K562 (cell line): ENCODE measurements around the gene HSPA1B. TPM values are rescaled to one million over a fixed set of nuclear protein-coding genes. Genes with fewer than 3 reads are reported as not detected.

Experiments used
- CAMTA2 ChIP-seq: fragments of 250-450 bp; sonication (Bioruptor Pico); conservative IDR thresholded peaks from 2 replicates; pipeline ENCODE4 v1.5.1; 2022
- ETV5 ChIP-seq: sonication (generic); formaldehyde crosslinking; IDR thresholded peaks from 2 replicates; pipeline ENCODE4 v1.4.0; 2020; ENCODE audit warnings: low read depth, mild to moderate bottlenecking, missing genetic modification reagents
- FOXK2 ChIP-seq, 2 experiments: fragments of 450-650 bp; IDR thresholded peaks in 1 of 2; conservative IDR thresholded peaks in 1 of 2; 2 replicates each; pipeline ENCODE4 v1.6.1; 2016; ENCODE audit warnings: low read depth in 2 of 2, mild to moderate bottlenecking in 1 of 2
- KLF10 ChIP-seq: fragments of 250-450 bp; sonication (Bioruptor Pico); IDR thresholded peaks from 2 replicates; pipeline ENCODE4 v1.6.1; 2021; ENCODE audit warnings: matching md5 sums
- LCOR ChIP-seq: sonication (generic); formaldehyde crosslinking; IDR thresholded peaks from 2 replicates; pipeline ENCODE4 v1.8.0; 2022; ENCODE audit warnings: mild to moderate bottlenecking, missing genetic modification reagents
- MTA1 ChIP-seq: fragments of 450-650 bp; IDR thresholded peaks from 2 replicates; pipeline ENCODE4 v1.6.1; 2017; ENCODE audit warnings: borderline replicate concordance
- NCOR1 ChIP-seq: fragments of 450-650 bp; IDR thresholded peaks from 2 replicates; pipeline ENCODE4 v1.6.1; 2016; ENCODE audit warnings: mild to moderate bottlenecking, moderate library complexity
- NFATC3 ChIP-seq: fragments of 450-650 bp; IDR thresholded peaks from 2 replicates; pipeline ENCODE4 v1.6.1; 2017; ENCODE audit warnings: mild to moderate bottlenecking
- RBBP5 ChIP-seq: fragments of 200-600 bp; sonication (generic); IDR thresholded peaks from 2 replicates; pipeline ENCODE4 v1.6.1; 2012; ENCODE audit warnings: borderline replicate concordance, mild to moderate bottlenecking, low read length, control low read depth, inconsistent platforms; ENCODE audit not compliant: insufficient read depth, poor library complexity, severe bottlenecking
- STAT5B ChIP-seq: fragments of 250-450 bp; sonication (Bioruptor Pico); IDR thresholded peaks from 2 replicates; pipeline ENCODE4 v1.8.0; 2021; ENCODE audit warnings: mild to moderate bottlenecking, inconsistent platforms
- SUPT5H ChIP-seq: fragments of 450-650 bp; IDR thresholded peaks from 2 replicates; pipeline ENCODE4 v1.6.1; 2016
- TAF1 ChIP-seq: IDR thresholded peaks from 2 replicates; pipeline ENCODE4 v1.6.1; 2011; ENCODE audit warnings: mild to moderate bottlenecking, low read length, moderate library complexity; ENCODE audit not compliant: insufficient read depth, control insufficient read depth, severe bottlenecking; ENCODE audit errors: extremely low read depth
- TRIM24 ChIP-seq, 2 experiments: fragments of 450-650 bp; IDR thresholded peaks; 2 replicates each; pipeline ENCODE4 v1.6.1; 2016
- ZBTB7A ChIP-seq: IDR thresholded peaks from 2 replicates; pipeline ENCODE4 v1.6.1; 2011; ENCODE audit warnings: low read depth, mild to moderate bottlenecking, low read length, moderate library complexity, borderline replicate concordance; ENCODE audit not compliant: control insufficient read depth
- ZNF347 ChIP-seq: fragments of 450-650 bp; formaldehyde crosslinking; IDR thresholded peaks from 2 replicates; pipeline ENCODE4 v1.4.0; 2020; ENCODE audit warnings: low read depth, mild to moderate bottlenecking, moderate library complexity
- ZNF408 ChIP-seq: fragments of 250-450 bp; sonication (Bioruptor Pico); IDR thresholded peaks from 2 replicates; pipeline ENCODE4 v1.4.0; 2020; ENCODE audit warnings: low read depth, mild to moderate bottlenecking, moderate library complexity
- polyA plus RNA-seq, 8 experiments: library from polyadenylated mRNA; depleted of rRNA in 4 of 8; stranded (reverse) in 5 of 8; unstranded in 3 of 8; fragments of >200 nt; fragmentation: Nextera tagmentation in 2 of 8; fragmentation: Illumina TruSeq in 1 of 8; extraction: Ambion mirVana in 2 of 8; extraction: Trizol in 1 of 8; gene quantifications; 2 replicates each; pipeline versions ENCODE4 v1.2.1 to v1.2.3, GENCODE V29; 2011 to 2014; ENCODE audit warnings: inconsistent platforms in 1 of 8, missing spikeins in 1 of 8
- total RNA-seq, 7 experiments: library from RNA; depleted of rRNA in 6 of 7; stranded (reverse); fragments of >200 nt in 6 of 7; fragmentation: Illumina TruSeq in 2 of 7; extraction: Trizol in 2 of 7; gene quantifications; 2 replicates each; pipeline versions ENCODE4 v1.2.1 to v1.2.3, GENCODE V29; 2011 to 2021; ENCODE audit warnings: low replicate concordance in 1 of 7
- TF ChIP-seq, protein P1 (sequence below), 3 experiments: IDR thresholded peaks in 2 of 3; conservative IDR thresholded peaks in 1 of 3; 2 replicates each; pipeline ENCODE4 v1.5.1; 2011 to 2012; ENCODE audit warnings: low read length in 3 of 3, mild to moderate bottlenecking in 3 of 3, control low read depth in 2 of 3, improper control_type of control experiment in 1 of 3, inconsistent platforms in 1 of 3, low read depth in 1 of 3, mixed read lengths in 1 of 3, moderate library complexity in 1 of 3; ENCODE audit not compliant: insufficient read depth in 2 of 3
- TF ChIP-seq, protein P2 (sequence below): fragments of 250-450 bp; sonication (Bioruptor Pico); IDR thresholded peaks from 2 replicates; pipeline ENCODE4 v1.9.0; 2021; ENCODE audit warnings: mild to moderate bottlenecking, inconsistent platforms
- TF ChIP-seq, protein P3 (sequence below), 2 experiments: IDR thresholded peaks in 1 of 2; conservative IDR thresholded peaks in 1 of 2; 2 replicates each; pipeline ENCODE4 v1.6.1; 2016; ENCODE audit warnings: low read depth in 2 of 2, mild to moderate bottlenecking in 1 of 2, missing compliant biosample characterization in 1 of 2, missing genetic modification characterization in 1 of 2, moderate library complexity in 1 of 2

The HSPA1B gene
- total and polyA plus RNA-seq, 9 of the 15 experiments (the other 6 are each of a cell fraction or from before 2014, with no cell fraction given), result 0.27 to 227 (median 51.2) TPM

DNA sequence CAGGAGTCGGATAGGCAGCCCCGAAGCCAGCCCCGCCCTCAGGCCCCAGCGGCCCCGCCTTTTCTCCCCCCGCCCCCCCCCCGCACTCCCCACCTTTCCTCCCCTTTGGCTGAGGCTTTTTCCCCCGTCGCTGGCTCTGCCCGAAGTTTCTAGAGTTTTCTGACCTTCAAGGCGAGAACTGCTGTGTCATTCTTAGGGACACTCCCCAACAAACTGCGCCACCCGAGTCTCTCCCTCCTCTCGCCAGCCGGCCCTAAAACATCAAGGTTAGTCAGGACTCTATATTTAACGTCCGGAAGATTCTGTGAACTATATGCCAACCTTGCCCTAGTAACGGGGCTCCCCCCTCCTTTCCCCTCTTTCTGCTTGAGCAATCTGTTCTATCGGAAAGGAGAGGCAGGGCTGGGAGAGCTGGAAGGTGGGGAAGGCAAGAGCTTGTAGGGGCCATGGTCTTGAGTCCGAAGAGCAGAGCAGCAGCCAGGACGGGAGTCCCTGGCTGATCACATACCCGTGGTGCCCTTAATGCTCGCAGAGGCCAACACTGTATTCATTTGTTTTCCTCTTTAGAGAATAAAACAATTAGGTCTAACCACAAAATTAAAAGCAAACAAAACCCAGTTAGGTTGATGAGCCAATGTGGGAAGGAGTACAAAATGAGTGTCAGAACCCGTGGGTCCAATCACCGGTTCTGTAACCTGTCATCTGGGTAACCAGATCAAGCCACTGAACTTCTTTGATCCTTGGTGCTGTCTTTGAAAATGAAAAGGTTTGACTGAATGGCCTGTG is 5.3 kb upstream of the HSPA1B start (continued):
- no peak; the same call in none of the 2 replicates for TF ChIP-seq ETV5
- TF ChIP-seq, protein P1, sequence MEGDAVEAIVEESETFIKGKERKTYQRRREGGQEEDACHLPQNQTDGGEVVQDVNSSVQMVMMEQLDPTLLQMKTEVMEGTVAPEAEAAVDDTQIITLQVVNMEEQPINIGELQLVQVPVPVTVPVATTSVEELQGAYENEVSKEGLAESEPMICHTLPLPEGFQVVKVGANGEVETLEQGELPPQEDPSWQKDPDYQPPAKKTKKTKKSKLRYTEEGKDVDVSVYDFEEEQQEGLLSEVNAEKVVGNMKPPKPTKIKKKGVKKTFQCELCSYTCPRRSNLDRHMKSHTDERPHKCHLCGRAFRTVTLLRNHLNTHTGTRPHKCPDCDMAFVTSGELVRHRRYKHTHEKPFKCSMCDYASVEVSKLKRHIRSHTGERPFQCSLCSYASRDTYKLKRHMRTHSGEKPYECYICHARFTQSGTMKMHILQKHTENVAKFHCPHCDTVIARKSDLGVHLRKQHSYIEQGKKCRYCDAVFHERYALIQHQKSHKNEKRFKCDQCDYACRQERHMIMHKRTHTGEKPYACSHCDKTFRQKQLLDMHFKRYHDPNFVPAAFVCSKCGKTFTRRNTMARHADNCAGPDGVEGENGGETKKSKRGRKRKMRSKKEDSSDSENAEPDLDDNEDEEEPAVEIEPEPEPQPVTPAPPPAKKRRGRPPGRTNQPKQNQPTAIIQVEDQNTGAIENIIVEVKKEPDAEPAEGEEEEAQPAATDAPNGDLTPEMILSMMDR (IDR thresholded peaks at IDR 0.05 in 2 of 3, conservative IDR thresholded peaks at IDR 0.05 in 1 of 3; ENCODE audit: insufficient read depth in 2 of 3, low read depth in 1 of 3, low read length in 3 of 3), result no peak; a peak in 1 of 6 replicates
- TF ChIP-seq, protein P2, sequence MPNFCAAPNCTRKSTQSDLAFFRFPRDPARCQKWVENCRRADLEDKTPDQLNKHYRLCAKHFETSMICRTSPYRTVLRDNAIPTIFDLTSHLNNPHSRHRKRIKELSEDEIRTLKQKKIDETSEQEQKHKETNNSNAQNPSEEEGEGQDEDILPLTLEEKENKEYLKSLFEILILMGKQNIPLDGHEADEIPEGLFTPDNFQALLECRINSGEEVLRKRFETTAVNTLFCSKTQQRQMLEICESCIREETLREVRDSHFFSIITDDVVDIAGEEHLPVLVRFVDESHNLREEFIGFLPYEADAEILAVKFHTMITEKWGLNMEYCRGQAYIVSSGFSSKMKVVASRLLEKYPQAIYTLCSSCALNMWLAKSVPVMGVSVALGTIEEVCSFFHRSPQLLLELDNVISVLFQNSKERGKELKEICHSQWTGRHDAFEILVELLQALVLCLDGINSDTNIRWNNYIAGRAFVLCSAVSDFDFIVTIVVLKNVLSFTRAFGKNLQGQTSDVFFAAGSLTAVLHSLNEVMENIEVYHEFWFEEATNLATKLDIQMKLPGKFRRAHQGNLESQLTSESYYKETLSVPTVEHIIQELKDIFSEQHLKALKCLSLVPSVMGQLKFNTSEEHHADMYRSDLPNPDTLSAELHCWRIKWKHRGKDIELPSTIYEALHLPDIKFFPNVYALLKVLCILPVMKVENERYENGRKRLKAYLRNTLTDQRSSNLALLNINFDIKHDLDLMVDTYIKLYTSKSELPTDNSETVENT, result peak; percentile 68; the same call in 1 of the 2 replicates
- TF ChIP-seq SUPT5H, result peak; percentile 81
- no peak for TF ChIP-seq NCOR1
- TF ChIP-seq FOXK2 (conservative IDR thresholded peaks at IDR 0.05 in 1 of 2, IDR thresholded peaks at IDR 0.05 in 1 of 2; ENCODE audit: low read depth in 2 of 2), result no peak
- TF ChIP-seq, protein P3, sequence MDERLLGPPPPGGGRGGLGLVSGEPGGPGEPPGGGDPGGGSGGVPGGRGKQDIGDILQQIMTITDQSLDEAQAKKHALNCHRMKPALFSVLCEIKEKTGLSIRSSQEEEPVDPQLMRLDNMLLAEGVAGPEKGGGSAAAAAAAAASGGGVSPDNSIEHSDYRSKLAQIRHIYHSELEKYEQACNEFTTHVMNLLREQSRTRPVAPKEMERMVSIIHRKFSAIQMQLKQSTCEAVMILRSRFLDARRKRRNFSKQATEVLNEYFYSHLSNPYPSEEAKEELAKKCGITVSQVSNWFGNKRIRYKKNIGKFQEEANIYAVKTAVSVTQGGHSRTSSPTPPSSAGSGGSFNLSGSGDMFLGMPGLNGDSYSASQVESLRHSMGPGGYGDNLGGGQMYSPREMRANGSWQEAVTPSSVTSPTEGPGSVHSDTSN (CRISPR knock-in tag; IDR thresholded peaks at IDR 0.05; ENCODE audit: low read depth), result no peak
- TF ChIP-seq, protein P3 (tag; conservative IDR thresholded peaks at IDR 0.05; ENCODE audit: low read depth), result 0 out of 2 replicates have a peak, but pooled peaks have one; percentile 7
- peak in 1 of 2 experiments; percentile 63; a peak in 2 of 4 replicates for TF ChIP-seq TRIM24 (IDR thresholded peaks at IDR 0.05)
- peak; percentile 29 for TF ChIP-seq LCOR
- TF ChIP-seq STAT5B, result no peak
- peak; percentile 56 for TF ChIP-seq RBBP5
- TF ChIP-seq MTA1, result peak; percentile 75; the same call in 1 of the 2 replicates
- peak; percentile 64; the same call in 1 of the 2 replicates for TF ChIP-seq KLF10 (CRISPR knock-in tag)
- TF ChIP-seq ZNF347 (CRISPR knock-in tag), result no peak
- no peak for TF ChIP-seq NFATC3
- TF ChIP-seq ZNF408 (CRISPR knock-in tag), result no peak
- peak; percentile 77; the same call in 1 of the 2 replicates for TF ChIP-seq CAMTA2
- TF ChIP-seq ZBTB7A, result peak; percentile 66; the same call in 1 of the 2 replicates
- TF ChIP-seq TAF1, result peak; percentile 100
